ENCODE measurements around the gene PELO.

- TF ChIP-seq, protein P1, sequence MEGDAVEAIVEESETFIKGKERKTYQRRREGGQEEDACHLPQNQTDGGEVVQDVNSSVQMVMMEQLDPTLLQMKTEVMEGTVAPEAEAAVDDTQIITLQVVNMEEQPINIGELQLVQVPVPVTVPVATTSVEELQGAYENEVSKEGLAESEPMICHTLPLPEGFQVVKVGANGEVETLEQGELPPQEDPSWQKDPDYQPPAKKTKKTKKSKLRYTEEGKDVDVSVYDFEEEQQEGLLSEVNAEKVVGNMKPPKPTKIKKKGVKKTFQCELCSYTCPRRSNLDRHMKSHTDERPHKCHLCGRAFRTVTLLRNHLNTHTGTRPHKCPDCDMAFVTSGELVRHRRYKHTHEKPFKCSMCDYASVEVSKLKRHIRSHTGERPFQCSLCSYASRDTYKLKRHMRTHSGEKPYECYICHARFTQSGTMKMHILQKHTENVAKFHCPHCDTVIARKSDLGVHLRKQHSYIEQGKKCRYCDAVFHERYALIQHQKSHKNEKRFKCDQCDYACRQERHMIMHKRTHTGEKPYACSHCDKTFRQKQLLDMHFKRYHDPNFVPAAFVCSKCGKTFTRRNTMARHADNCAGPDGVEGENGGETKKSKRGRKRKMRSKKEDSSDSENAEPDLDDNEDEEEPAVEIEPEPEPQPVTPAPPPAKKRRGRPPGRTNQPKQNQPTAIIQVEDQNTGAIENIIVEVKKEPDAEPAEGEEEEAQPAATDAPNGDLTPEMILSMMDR (IDR thresholded peaks at IDR 0.05), result no peak
- TF ChIP-seq, protein P2, sequence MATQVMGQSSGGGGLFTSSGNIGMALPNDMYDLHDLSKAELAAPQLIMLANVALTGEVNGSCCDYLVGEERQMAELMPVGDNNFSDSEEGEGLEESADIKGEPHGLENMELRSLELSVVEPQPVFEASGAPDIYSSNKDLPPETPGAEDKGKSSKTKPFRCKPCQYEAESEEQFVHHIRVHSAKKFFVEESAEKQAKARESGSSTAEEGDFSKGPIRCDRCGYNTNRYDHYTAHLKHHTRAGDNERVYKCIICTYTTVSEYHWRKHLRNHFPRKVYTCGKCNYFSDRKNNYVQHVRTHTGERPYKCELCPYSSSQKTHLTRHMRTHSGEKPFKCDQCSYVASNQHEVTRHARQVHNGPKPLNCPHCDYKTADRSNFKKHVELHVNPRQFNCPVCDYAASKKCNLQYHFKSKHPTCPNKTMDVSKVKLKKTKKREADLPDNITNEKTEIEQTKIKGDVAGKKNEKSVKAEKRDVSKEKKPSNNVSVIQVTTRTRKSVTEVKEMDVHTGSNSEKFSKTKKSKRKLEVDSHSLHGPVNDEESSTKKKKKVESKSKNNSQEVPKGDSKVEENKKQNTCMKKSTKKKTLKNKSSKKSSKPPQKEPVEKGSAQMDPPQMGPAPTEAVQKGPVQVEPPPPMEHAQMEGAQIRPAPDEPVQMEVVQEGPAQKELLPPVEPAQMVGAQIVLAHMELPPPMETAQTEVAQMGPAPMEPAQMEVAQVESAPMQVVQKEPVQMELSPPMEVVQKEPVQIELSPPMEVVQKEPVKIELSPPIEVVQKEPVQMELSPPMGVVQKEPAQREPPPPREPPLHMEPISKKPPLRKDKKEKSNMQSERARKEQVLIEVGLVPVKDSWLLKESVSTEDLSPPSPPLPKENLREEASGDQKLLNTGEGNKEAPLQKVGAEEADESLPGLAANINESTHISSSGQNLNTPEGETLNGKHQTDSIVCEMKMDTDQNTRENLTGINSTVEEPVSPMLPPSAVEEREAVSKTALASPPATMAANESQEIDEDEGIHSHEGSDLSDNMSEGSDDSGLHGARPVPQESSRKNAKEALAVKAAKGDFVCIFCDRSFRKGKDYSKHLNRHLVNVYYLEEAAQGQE (IDR thresholded peaks at IDR 0.05; ENCODE audit: insufficient read depth in 1 of 2, low read depth in 2 of 2, low read length in 1 of 2), result no peak
These were observed 3.6 kb downstream of the PELO start for GRCh38 chr5:52791366-52791765.
